ENCODE results near the gene A2M. TPM values are rescaled to one million over a fixed set of nuclear protein-coding genes. Genes with fewer than 3 reads are reported as not detected.
"Not testable (repeated sequence)": the region's sequence is repeated elsewhere in the genome, so short reads cannot be mapped to it uniquely, and the experiment has no call there.

Gene A2M
- total RNA-seq, 3 donors from 2014 or later = 276 to 457 (median 281) TPM

DNA sequence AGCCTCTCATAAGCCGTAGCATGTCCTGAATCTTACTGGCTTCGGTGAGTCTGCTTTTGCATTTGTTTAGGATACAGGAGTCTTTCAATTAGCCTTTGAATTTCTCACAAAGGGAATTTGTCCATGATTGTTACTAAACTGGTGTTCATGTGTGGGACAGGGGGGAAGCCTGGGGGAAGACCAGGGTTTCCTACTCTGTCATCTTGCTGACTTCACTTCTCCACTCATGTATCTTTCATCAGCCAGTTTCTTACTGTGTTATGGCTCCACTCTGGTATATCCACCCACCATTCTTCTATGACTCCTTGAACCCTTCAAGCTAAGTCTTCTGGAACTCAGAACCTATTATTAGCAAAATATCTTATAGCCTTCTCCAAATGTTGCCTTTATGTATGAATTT, 31.7 kb upstream of the A2M start:
- no peak overlapping the region for H3K27ac ChIP-seq
- no peaks in the 10 kb centered on the region for H3K27me3 ChIP-seq
- H3K4me1 ChIP-seq = no peaks in the 10 kb centered on the region
- H3K9me3 ChIP-seq = peaks cover 10 to 26% of the 10 kb centered on the region in 2 donors
- H3K36me3 ChIP-seq = no peaks in the 10 kb centered on the region
- intact Hi-C loops (cut with DNase I; ENCODE audit: low total_unique reads) = no loop called here
- no peak for DNase-seq (ENCODE audit: low spot score in 2 of 2)
- no peak overlapping the region for H3K4me3 ChIP-seq
- no peak for TF ChIP-seq POLR2AphosphoS5 (IDR thresholded peaks at IDR 0.05)
- TF ChIP-seq, protein P1, sequence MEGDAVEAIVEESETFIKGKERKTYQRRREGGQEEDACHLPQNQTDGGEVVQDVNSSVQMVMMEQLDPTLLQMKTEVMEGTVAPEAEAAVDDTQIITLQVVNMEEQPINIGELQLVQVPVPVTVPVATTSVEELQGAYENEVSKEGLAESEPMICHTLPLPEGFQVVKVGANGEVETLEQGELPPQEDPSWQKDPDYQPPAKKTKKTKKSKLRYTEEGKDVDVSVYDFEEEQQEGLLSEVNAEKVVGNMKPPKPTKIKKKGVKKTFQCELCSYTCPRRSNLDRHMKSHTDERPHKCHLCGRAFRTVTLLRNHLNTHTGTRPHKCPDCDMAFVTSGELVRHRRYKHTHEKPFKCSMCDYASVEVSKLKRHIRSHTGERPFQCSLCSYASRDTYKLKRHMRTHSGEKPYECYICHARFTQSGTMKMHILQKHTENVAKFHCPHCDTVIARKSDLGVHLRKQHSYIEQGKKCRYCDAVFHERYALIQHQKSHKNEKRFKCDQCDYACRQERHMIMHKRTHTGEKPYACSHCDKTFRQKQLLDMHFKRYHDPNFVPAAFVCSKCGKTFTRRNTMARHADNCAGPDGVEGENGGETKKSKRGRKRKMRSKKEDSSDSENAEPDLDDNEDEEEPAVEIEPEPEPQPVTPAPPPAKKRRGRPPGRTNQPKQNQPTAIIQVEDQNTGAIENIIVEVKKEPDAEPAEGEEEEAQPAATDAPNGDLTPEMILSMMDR (IDR thresholded peaks at IDR 0.05) = no peak
- no peak for TF ChIP-seq POLR2A (IDR thresholded peaks at IDR 0.05)

DNA sequence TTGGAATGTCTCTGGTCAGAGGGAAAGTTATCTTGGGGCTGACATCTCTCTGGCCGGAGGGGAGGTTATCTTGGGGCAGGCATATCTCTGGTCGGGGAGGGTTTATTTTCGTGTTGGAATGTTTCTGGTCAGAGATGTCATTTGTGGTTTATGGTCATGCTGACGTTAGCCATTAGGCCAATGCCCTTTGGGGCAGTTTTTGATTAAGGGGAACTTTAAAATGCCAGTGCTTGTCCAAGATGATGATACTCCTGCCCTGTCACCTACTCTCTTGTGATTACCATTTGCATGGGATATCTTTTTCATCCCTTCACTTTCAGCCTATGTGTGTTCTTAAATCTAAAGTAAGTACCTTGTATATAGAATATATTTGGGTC, 29.0 kb upstream of the A2M start:
- intact Hi-C loops (cut with DNase I; ENCODE audit: low total_unique reads) = no loop called here
- Histone ChIP-seq H3K4me3 (no peak overlapping the region), H3K4me1 (no peaks in the 10 kb centered on the region), H3K27ac (no peak overlapping the region), H3K9me3 (peaks cover 10 to 26% of the 10 kb centered on the region in 2 donors), H3K36me3 (no peaks in the 10 kb centered on the region), H3K27me3 (no peaks in the 10 kb centered on the region)
- TF ChIP-seq, protein P1 (IDR thresholded peaks at IDR 0.05) = no peak
- TF ChIP-seq POLR2AphosphoS5 (IDR thresholded peaks at IDR 0.05) = no peak
- no peak for TF ChIP-seq POLR2A (IDR thresholded peaks at IDR 0.05)
- DNase-seq (ENCODE audit: low spot score in 2 of 2) = no peak

DNA sequence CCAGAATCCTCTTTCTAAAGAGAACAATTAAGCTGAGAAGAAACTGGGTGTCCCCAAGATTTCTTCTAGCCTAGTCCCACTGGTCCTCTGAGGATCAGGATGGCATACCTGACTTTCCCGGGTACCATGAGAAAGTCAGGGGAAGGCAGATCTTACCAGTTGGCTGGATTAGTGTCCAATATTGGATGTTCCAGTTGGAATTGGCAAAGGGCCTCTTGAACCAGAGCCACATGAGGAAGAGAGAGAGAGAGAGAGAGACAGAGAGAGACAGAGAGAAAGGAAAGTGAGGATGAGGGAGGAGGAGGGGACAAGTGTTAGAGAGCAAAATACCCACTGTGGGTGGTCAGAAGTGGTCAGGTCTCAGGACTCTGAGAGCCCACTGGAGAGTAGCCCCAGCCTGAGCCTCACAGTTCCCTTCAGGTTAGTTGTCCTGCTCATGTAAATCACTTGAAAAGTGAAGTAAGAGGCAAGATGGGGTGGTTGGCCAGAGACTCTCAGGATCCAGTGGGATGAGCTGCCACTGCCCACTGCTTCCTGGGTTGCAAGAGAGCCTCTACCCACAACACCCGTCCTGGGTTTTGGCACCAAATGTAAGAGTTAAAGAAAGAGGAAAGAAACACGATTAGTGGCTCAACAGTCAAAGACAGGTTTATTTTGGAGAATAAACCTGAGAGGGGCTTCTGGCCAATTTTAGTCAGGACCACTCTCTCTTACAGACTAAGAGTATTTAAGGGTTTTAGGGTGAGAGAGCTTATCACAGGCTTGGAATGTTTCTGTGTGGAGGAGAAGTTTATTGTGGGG, 28.4 kb upstream of the A2M start:
- no peaks in the 10 kb centered on the region for H3K36me3 ChIP-seq
- intact Hi-C loops (cut with DNase I; ENCODE audit: low total_unique reads) = no loop called here
- H3K27me3 ChIP-seq = no peaks in the 10 kb centered on the region
- peaks cover 10 to 26% of the 10 kb centered on the region in 2 donors for H3K9me3 ChIP-seq
- no peak for TF ChIP-seq POLR2A (IDR thresholded peaks at IDR 0.05)
- no peak for TF ChIP-seq POLR2AphosphoS5 (IDR thresholded peaks at IDR 0.05)
- TF ChIP-seq, protein P1 (IDR thresholded peaks at IDR 0.05) = no peak
- H3K27ac ChIP-seq = no peak overlapping the region
- no peaks in the 10 kb centered on the region for H3K4me1 ChIP-seq
- no peak overlapping the region for H3K4me3 ChIP-seq
- no peak for DNase-seq (ENCODE audit: low spot score in 2 of 2)

DNA sequence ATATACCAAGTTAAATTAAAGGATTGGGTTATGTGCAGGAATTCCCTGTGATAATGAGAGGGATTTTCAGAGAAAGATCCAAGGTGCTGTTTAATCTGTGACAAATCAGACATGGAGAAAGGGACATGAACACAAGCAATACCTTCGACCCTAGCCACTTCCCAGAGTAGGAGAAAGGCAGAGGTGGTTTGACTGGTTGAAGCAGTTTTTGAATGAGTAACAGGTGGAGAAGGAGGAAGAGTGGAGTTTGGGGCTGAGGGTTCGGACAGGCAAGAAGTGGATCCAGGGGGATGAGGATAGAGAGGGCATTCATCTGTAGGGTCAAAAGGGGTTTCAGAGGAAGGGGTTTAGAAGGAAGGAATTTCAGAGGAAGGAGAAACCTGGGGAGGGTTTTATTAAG, 27.4 kb upstream of the A2M start:
- no peaks in the 10 kb centered on the region for H3K36me3 ChIP-seq
- DNase-seq (ENCODE audit: low spot score in 2 of 2) = no peak
- TF ChIP-seq POLR2A (IDR thresholded peaks at IDR 0.05) = no peak
- TF ChIP-seq, protein P1 (IDR thresholded peaks at IDR 0.05) = no peak
- no peak for TF ChIP-seq POLR2AphosphoS5 (IDR thresholded peaks at IDR 0.05)

DNA sequence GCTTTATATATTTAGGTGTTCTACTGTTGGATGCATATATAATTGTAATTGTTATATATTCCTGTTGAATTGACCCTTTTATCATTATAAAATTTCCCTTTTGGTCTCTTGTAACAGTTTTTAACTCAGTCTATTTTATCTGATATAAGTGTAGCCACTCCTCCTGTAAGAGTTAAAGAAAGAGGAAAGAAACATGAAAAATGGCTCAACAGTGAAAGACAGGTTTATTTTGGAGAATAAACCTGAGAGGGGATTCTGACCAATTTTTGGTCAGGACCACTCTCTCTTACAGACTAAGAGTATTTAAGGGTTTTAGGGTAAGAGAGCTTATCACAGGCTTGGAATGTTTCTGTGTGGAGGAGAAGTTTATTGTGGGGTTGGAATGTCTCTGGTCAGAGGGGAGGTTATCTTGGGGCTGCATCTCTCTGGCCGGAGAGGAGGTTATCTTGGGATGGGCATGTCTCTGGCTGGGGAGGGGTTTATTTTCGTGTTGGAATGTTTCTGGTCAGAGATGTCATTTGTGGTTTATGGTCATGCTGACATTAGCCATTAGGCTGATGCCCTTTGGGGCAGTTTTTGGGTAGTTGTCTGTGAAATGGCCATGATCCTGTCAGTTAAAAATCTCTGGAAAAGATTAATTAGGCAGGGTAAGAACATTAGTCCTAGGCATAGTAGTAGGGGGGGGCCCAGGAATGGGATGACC, 24.0 kb upstream of the A2M start:
- H3K4me1 ChIP-seq; DNase-seq (ENCODE audit: low spot score in 2 of 2); intact Hi-C loops (cut with DNase I; ENCODE audit: low total_unique reads); H3K9me3 ChIP-seq; H3K27ac ChIP-seq; H3K4me3 ChIP-seq; H3K27me3 ChIP-seq; H3K36me3 ChIP-seq: not testable (repeated sequence)

More for the DNA sequence above, 27.4 kb upstream of the A2M start:
- H3K9me3 ChIP-seq = peaks cover 10 to 26% of the 10 kb centered on the region in 2 donors
- intact Hi-C loops (cut with DNase I; ENCODE audit: low total_unique reads) = no loop called here
- no peaks in the 10 kb centered on the region for H3K27me3 ChIP-seq
- no peaks in the 10 kb centered on the region for H3K4me1 ChIP-seq
- no peak overlapping the region for H3K4me3 ChIP-seq
- H3K27ac ChIP-seq = no peak overlapping the region
